ENCODE data around the gene ESR2.

DNA sequence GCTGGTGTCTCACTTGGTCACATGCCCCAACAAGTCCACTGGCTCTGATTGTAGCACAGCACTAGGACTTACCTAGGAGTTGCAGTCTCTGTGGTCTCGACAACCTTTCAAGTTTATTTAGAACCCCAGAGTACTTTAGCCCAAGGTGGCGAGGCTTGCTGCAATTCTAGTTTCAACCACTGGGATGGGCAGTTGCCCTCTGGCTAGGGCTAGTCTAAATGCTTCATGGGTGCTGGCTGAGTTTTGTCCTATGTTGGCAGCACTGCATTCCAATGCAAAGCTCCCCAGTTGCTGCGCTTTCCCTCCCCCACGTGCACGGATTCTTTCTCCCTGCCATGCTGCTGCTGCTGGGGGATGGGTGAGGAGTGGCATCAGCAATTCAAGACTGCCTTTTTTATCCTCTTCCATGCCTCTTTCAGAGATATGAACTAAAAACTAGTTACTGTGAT, 233.5 kb downstream of the ESR2 start:
- no peak for TF ChIP-seq POLR2A (IDR thresholded peaks at IDR 0.05; ENCODE audit: low read length)
- TF ChIP-seq GATA1 (IDR thresholded peaks at IDR 0.05; ENCODE audit: low read depth, low read length): no peak

All from erythroblast (primary cell).